Esophagus squamous epithelium (tissue), 5 donors: ENCODE measurements around the gene BNIP2. TPM values are rescaled to one million over a fixed set of nuclear protein-coding genes. Genes with fewer than 3 reads are reported as not detected.

Experiments
- DNase-seq: peaks from one replicate; lab custom pipeline; 2025; lab: John Stamatoyannopoulos, UW
- H3K27ac ChIP-seq, 4 donors: fragments of 200-600 bp; sonication (generic); one replicate each; pipeline ENCODE4 v1.5.1; 2016 to 2019; ENCODE audit warnings: mild to moderate bottlenecking in 1 of 4
- H3K27me3 ChIP-seq, 4 donors: fragments of 200-600 bp; sonication (generic); 1 replicate in 3 of 4; 2 replicates in 1 of 4; pipeline versions ENCODE4 v1.5.1 to v1.6.0; 2017 to 2021; ENCODE audit warnings: antibody characterized with exemption in 1 of 4
- H3K36me3 ChIP-seq, 3 donors: fragments of 200-600 bp; sonication (generic); one replicate each; pipeline ENCODE4 v1.5.1; 2016 to 2019
- H3K4me1 ChIP-seq, 3 donors: fragments of 200-600 bp; sonication (generic); one replicate each; pipeline ENCODE4 v1.5.1; 2017 to 2019
- H3K4me3 ChIP-seq, 4 donors: fragments of 200-600 bp; sonication (generic); 1 replicate in 3 of 4; 2 replicates in 1 of 4; pipeline ENCODE4 v1.5.1; 2016 to 2019; ENCODE audit warnings: mild to moderate bottlenecking in 2 of 4, moderate library complexity in 1 of 4
- H3K9me3 ChIP-seq, 3 donors: fragments of 200-600 bp; sonication (generic); one replicate each; pipeline ENCODE4 v1.5.1; 2016 to 2019
- CTCF ChIP-seq, 6 experiments: fragments of 450-650 bp in 4 of 6; fragments of 200-600 bp in 2 of 6; sonication (generic) in 2 of 6; IDR thresholded peaks; one replicate each; pipeline ENCODE4 v1.5.1; 2016 to 2019; ENCODE audit warnings: antibody characterized with exemption in 6 of 6, mild to moderate bottlenecking in 4 of 6, moderate library complexity in 4 of 6
- POLR2A ChIP-seq, 4 donors: fragments of 450-650 bp; IDR thresholded peaks; one replicate each; pipeline ENCODE4 v1.6.1; 2017; ENCODE audit warnings: antibody characterized with exemption in 4 of 4, mild to moderate bottlenecking in 4 of 4, moderate library complexity in 3 of 4
- WGBS, 2 donors: methylation state at CpG; one replicate each; pipeline ENCODE4 v1.1.5; 2018; 5-methylcytosine and 5-hydroxymethylcytosine counted together
- intact Hi-C: fragments of 100-400 bp; cut with DNase I; formaldehyde crosslinking; loops from one replicate; pipeline ENCODE4 v1.15.0; 2022
- total RNA-seq, 4 donors: library from RNA; depleted of rRNA; stranded (reverse); fragments of >200 nt; gene quantifications; one replicate each; pipeline ENCODE4 v1.1.0, GENCODE V29; 2016
- donor health status: DM: yes; HTN: yes; CAD: no.

The BNIP2 gene
- total RNA-seq, 4 donors from 2014 or later: 57.5 to 115 (median 74.6) TPM

GRCh38 chr15:59722476-59722875 lies 33.4 kb upstream of the BNIP2 start:
- peaks cover 0 to 9% (median 0%) of the 10 kb centered on the region in 4 donors for H3K27me3 ChIP-seq
- no peak for DNase-seq
- WGBS, 2 donors: 64 to 68% methylated on average over 7 of the region's 7 CpGs
- intact Hi-C loops: loop anchor here (10.0 kb wide), 2 partner anchors 452 to 602 kb away; no protein-coding TSS in a partner anchor
- H3K36me3 ChIP-seq: no peaks in the 10 kb centered on the region
- H3K9me3 ChIP-seq: no peaks in the 10 kb centered on the region
- H3K4me1 ChIP-seq: no peaks in the 10 kb centered on the region
- no peak overlapping the region for H3K27ac ChIP-seq
- H3K4me3 ChIP-seq: no peak overlapping the region
- no peak for TF ChIP-seq POLR2A (IDR thresholded peaks at IDR 0.05)
- TF ChIP-seq CTCF (IDR thresholded peaks at IDR 0.05): no peak

- WGBS, 2 donors: 83 to 87% methylated on average over 7 of the region's 7 CpGs
Measured at GRCh38 chr15:59722037-59722436, 32.9 kb upstream of the BNIP2 start.

GRCh38 chr15:59721411-59721810 lies 32.3 kb upstream of the BNIP2 start:
- Histone ChIP-seq H3K9me3 (no peaks in the 10 kb centered on the region), H3K4me3 (no peak overlapping the region), H3K36me3 (no peaks in the 10 kb centered on the region), H3K27me3 (peaks cover 0 to 9% (median 0%) of the 10 kb centered on the region in 4 donors), H3K27ac (no peak overlapping the region), H3K4me1 (no peaks in the 10 kb centered on the region)
- intact Hi-C loops: loop anchor here (10.0 kb wide), 2 partner anchors 453 to 603 kb away; no protein-coding TSS in a partner anchor
- DNase-seq: no peak
- 82 to 86% methylated on average over 2 of the region's 2 CpGs for WGBS, 2 donors
- TF ChIP-seq CTCF (IDR thresholded peaks at IDR 0.05) (no peak), POLR2A (IDR thresholded peaks at IDR 0.05) (no peak)

More at GRCh38 chr15:59722037-59722436, 32.9 kb upstream of the BNIP2 start:
- Histone ChIP-seq H3K27ac (no peak overlapping the region), H3K4me1 (no peaks in the 10 kb centered on the region), H3K9me3 (no peaks in the 10 kb centered on the region), H3K36me3 (no peaks in the 10 kb centered on the region), H3K27me3 (peaks cover 0 to 9% (median 0%) of the 10 kb centered on the region in 4 donors), H3K4me3 (no peak overlapping the region)
- DNase-seq: no peak
- TF ChIP-seq CTCF (IDR thresholded peaks at IDR 0.05): no peak
- no peak for TF ChIP-seq POLR2A (IDR thresholded peaks at IDR 0.05)
- intact Hi-C loops: loop anchor here (10.0 kb wide), 2 partner anchors 453 to 603 kb away; no protein-coding TSS in a partner anchor

- no peak overlapping the region for H3K27ac ChIP-seq
- H3K4me1 ChIP-seq: no peaks in the 10 kb centered on the region
- no peak for DNase-seq
- TF ChIP-seq POLR2A (IDR thresholded peaks at IDR 0.05) (no peak), CTCF (IDR thresholded peaks at IDR 0.05) (no peak)
- H3K9me3 ChIP-seq: no peaks in the 10 kb centered on the region
- WGBS, 2 donors: 93 to 100% methylated on average over 2 to 3 of the region's 3 CpGs
- H3K36me3 ChIP-seq: no peaks in the 10 kb centered on the region
- peaks cover 0 to 12% (median 0%) of the 10 kb centered on the region in 4 donors for H3K27me3 ChIP-seq
- intact Hi-C loops: no loop called here
- H3K4me3 ChIP-seq: no peak overlapping the region
Measured at GRCh38 chr15:59713177-59713576, 24.1 kb upstream of the BNIP2 start.

- no peaks in the 10 kb centered on the region for H3K4me1 ChIP-seq
- no peak overlapping the region for H3K4me3 ChIP-seq
- DNase-seq: no peak
- no peak overlapping the region for H3K27ac ChIP-seq
- H3K9me3 ChIP-seq: peaks cover 0 to 6% (median 6%) of the 10 kb centered on the region in 3 donors
- no peaks in the 10 kb centered on the region for H3K36me3 ChIP-seq
- TF ChIP-seq CTCF (IDR thresholded peaks at IDR 0.05): no peak
- intact Hi-C loops: no loop called here
- H3K27me3 ChIP-seq: peaks cover 0 to 16% (median 0%) of the 10 kb centered on the region in 4 donors
- WGBS, 2 donors: 41 to 56% methylated on average over 4 of the region's 4 CpGs
Measured at GRCh38 chr15:59711451-59712243, 22.5 kb upstream of the BNIP2 start.
